Left lobe of liver (tissue), 2 donors: Measurements from ENCODE around the gene GAP43. TPM values are rescaled to one million over a fixed set of nuclear protein-coding genes. Genes with fewer than 3 reads are reported as not detected.

Source experiments
- ATAC-seq: fragments of 200-7000 bp; cut with Tn5 transposase; one replicate; pipeline ENCODE4 v1.9.1; 2020; ENCODE audit warnings: mild to moderate bottlenecking, moderate library complexity
- DNase-seq: peaks from one replicate; pipeline ENCODE4 v3.0.0-alpha.2; 2020; ENCODE audit warnings: low spot score
- total RNA-seq: library from RNA; stranded (reverse); gene quantifications from one replicate; pipeline ENCODE4 v1.2.1, GENCODE V29; 2021
- donor health status: DM: no; HTN: no; CAD: no; lungs with moderate emphysema.
- donor health status: DM: no; HTN: yes; CAD: no.

The GAP43 gene
- total RNA-seq, 1 donor from 2014 or later, result not detected

DNA sequence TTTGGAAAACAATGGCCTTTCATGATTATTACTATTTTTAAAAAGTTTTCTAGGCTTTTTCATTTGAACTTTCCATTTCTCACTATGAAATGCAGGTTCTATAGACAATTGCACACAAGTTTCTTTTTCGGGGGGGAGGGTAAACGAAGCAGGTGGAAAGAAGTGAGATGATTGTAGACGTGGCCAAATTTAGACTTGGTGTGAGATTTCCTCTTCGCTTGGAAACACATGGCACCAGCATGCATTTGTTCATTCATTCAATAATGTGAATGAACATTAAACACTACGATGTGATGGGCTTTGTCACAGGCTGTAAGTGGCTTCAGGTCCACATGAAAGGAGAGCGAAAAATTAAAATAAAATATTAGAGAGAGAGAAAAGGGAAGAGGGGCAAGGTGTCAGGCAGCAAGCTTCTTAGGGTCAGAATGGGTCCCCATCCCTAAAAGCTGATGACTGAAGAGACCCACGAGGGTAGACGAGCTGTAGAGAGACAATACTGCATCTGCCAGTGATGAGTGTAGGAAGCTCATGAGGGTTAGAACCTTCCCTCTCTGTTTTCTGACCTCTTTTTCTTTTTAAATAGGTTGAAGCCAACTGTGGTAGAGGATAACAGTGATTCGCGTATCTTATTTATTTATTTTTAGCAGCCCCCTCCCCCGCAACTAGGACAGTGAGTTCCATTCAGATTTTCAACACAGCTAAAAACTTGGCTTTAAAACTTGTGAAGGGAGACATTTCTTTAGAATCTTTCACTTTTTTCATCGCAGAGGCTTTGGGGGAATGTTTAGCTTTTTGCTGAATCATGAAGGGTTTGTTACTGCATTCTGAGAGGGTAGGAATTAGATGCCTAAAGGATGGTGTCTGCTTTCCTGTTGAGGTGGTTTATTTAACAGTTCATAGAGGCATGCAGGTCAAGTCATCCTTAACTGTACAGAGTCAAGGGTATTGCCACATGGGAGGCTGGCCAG is 36.2 kb downstream of the GAP43 start:
- DNase-seq, result no peak

DNA sequence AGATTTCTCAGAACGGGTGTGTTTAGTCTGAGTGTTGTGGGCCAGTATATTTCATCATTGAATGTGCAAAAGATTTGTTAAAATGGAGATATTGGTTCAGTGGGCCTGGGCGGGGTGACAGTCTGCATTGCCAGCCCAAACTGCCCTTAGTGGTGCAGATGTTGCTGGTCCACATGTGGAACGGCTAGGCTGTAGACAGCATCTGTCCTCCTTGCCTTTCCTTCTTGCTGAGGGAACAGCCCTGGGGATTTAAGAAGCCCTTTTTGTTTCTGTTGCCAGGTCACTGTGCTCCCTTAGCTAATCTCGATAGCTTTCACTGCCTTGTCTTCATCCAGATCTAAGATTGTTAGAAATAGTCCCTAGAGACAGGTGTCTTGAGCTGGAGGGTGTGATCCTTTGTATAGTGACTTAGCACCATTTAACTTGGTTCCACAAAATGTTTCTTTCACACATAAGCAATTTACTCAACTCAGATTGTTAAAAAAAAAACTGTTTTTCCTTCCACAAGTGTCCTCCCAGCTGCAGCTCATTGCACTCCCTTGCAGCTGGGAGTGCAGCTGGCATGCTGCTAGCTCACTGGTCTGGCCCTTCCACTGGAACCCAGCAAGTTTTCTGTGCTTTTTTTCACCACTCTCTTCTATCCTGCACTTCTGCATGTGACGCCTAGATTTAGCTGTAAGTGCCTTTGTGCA is 37.5 kb downstream of the GAP43 start:
- no peak for ATAC-seq
- no peak for DNase-seq

More for the DNA sequence above, 36.2 kb downstream of the GAP43 start:
- no peak for ATAC-seq

DNA sequence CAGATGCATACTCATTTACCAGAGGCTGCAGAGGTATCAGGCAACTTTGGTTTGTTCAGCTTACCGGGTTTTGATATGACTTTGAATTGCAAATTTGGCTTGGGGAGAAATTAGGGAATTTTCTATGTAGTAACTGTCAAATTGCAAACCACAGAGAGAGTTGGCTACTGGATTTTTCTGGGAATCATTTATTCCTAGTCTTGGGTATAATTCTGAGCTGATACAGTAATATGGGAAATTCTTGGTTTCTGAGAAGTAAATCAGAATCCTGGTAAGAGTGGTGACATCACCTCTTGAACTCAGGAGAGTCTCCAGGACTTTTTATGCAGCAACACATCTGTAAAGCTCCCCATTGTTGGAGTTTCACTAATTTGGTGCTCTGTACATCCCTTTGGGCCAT is 39.0 kb downstream of the GAP43 start:
- ATAC-seq (no peak), DNase-seq (no peak)

DNA sequence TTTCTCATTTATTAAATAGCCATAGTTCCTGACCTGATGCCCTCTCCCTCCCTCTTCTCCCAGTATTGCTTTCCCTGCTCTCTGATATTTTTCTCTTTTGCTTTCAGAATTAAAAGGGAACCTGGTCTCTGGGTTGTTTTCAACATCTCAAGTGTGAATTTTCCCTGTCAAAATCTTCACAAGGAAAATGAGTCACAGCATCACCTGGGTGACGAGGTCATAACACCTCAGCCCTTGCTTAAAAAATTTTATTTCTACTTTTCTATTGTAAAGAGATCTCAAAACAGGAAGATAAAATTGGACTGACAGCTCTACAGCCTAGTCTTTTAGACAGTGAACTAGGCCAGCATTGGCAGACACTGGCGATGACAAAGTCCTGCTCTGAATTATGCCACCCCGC is 40.1 kb downstream of the GAP43 start:
- DNase-seq (no peak), ATAC-seq (peak; percentile 59)

DNA sequence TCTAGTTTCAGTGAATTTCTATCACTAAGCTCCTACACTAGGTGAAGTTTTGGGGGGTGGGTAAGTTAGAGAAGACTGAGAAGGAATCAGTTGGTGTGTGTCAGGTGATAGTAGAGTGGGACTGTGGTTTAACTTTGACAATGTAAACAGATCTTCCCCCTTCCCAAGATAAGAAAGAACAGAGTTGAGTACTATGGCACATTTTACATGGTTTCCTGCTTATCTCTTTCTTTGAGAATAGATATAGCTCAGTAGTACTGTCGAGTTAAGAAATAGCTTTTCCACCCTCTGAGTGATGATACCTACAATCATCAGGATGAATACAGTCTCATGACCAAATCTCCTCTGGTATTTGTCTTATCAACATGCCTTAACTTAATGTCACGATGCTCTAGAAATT is 42.8 kb downstream of the GAP43 start:
- no peak for DNase-seq
- no peak for ATAC-seq

DNA sequence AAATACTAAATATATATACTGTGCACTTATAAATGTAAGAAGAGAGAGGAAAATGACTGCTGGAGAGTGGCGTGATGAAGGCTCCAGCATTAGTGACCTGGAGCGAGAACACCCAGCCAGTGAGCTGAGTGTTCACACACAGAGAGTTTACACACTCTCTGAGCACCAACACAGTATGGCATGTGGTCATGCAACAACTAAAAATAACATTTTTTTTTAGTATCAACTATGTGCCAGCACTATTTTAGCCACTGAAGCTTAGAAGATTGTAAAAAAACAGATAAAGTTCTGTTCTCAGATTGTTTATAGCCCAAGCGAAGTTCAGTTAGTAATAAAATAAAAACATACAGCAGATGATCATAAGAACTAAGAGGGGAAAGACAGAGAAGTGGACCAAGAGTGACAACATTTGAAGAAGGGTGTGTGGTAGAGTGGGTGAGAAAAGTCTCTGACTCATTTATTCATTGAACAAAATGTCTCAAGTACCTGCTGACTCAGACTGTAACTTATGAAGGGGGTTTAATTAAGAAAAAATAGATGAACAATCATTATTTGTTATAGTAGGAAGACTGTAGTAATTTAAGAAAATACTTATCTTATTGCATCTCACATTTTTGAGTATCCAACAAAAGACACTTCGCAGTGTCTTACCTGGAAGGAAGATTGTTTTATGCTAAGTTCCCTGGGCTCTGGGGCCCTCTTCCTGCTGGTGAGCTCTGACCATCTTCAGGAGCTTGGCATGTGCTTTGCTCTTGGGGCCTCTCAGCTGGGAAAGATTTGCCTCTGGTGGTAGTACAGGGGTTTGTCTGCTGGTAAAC is 43.8 kb downstream of the GAP43 start:
- ATAC-seq (no peak), DNase-seq (no peak)

DNA sequence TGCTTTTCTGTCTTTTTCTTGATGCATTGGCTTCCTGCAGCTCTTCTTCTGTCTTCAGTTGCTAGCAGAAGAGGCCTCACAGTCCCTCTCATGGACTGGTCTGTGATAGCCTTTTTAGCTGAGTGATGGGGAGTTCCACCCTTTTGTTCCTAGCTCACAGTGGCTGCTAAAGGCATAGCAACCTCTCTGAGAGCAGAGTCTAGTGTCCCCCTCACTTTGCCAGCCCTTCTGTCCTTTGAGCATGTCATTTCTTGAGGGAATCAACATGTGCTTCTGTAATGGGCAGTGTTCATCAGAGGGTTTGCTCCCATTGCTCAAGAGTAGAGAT is 44.4 kb downstream of the GAP43 start:
- no peak for ATAC-seq
- no peak for DNase-seq

DNA sequence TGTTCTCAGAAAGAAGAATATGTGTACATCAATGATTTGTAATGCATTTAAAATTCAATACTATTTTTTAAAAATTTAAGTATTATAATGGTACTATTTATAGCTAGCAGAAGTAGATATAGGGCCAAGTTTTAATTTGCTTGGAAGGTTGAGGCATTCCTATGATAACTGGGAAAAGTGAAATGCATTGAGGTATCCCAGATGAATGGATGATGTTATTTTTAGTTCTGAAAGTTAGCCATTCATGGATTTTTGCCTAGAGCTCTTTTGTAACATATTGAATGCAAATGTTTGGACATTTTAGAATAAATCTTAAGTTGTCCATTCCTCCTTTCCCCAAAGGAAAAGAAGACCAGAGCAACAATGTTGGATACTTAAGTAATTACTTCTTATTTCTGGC is 47.6 kb downstream of the GAP43 start:
- no peak for DNase-seq
- ATAC-seq, result no peak

DNA sequence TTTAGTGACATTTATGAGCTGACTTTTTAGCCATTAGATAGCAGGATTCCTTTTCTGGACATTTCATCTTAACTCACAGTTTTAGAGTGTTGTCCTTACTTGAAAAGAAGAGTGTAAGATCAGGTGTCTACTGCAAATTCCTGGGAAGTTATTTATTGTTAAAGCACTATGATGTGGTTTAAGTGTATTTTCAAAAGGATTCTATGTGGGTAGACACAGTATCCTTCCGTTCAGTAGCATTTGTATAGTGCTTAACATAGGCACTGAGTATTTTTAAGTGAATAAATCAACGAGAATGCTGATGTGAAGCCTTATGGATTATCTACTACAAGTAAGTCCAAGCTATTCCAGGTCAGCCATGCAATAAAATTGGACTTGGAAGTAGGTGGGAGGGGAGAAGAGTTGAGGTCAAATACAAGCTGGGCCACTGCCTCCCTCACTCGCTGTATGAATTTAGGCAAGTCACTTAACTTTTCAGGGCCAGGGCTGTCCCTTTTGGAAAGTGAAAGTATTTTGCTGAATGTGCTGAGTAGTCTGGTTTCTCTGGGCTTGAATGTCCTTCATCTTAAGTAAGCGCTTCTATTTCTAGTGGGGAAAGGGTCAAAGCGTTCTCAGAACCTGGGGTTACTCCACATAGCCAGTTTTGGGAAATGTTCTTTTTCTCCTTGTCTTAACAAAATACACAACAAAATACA is 48.6 kb downstream of the GAP43 start:
- ATAC-seq (peak; percentile 83), DNase-seq (no peak)

DNA sequence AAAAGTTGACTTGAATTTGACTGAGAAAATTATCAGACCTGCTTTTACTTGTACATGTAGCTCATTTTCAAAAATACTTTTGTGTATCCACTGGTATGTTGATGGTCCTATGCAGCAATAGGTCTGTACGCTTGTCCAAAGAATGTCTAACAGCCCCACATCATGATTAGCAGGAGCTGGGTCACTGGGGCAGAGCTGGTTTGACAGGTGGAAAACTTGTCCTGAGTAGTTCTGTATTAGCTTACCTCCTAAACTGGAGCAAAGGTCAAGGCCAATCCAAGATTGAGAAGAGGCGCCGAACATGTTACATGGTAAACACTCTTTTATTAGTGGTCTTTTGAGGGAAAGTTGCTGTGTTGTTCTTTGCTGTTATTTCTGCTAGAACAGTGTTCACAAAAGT is 50.6 kb downstream of the GAP43 start:
- DNase-seq, result no peak
- no peak for ATAC-seq

DNA sequence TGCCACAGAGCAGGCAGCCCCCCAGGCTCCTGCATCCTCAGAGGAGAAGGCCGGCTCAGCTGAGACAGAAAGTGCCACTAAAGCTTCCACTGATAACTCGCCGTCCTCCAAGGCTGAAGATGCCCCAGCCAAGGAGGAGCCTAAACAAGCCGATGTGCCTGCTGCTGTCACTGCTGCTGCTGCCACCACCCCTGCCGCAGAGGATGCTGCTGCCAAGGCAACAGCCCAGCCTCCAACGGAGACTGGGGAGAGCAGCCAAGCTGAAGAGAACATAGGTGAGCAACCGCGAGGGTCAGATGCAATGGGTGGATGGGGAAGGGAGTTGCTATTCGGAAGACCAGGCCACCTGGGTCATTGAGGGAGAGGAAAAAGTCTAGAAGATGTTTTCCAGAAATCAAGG is 53.0 kb downstream of the GAP43 start:
- ATAC-seq, result no peak
- no peak for DNase-seq

DNA sequence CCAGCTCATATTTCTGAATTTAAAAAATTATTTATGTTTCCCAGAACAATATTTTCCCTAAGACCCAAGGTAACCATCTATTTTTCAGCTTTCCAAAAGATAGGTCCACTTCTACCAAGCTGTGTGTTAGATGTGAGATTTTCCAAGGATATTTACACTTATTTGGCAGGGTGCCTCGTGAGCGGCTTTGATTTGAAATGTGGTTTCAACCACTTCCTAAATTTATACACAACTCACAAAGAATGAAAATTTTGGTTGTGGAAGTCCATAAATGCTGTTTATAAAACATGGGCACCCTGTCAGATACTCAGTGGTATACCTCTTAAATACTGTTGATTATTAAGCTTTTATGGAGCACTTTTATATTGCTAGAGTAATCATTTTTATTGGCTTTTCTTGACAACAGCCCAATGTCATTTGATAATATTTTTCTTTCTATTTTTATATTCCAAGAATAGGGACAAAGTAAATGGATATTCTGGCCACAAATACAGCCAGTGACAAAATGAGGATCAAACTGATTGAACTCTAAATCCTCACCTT is 57.6 kb downstream of the GAP43 start:
- ATAC-seq, result no peak
- DNase-seq, result no peak

DNA sequence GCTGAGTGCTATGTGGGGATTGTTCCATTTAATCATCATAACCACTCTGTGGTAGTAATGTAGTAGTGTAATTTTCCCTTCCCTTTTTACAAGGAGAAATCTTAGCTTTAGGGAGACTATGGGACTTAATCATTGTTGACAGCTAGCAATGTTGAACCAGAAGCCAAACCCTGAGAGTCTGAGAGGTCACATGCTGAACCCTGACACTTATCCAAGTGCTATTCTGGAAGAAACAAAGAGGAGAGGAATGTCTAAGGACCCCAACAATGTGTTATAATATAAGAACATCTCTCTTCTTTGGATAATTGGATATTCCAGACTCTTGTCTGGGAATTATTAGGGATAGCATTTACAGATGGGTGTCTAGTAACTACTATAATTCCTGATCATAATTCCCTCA is 58.4 kb downstream of the GAP43 start:
- DNase-seq (no peak), ATAC-seq (no peak)

DNA sequence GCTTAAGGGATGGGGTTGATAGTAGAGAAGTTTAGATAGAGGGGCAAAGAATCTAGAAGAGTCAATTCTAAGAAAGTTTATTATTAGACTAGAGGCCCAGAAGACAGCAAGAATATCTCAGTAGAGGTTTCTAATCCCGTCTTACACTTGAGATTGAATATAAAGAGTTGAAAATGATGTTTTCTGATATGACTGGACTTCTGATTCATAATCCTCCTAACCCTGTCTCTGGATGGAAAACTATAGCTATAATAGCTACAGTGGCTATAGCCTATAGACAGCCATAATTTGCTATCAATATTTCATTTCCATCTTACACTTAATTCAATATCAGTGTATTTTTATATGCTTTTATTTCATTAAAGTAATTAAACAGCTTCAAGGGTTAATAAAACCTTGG is 60.0 kb downstream of the GAP43 start:
- DNase-seq (no peak), ATAC-seq (no peak)

DNA sequence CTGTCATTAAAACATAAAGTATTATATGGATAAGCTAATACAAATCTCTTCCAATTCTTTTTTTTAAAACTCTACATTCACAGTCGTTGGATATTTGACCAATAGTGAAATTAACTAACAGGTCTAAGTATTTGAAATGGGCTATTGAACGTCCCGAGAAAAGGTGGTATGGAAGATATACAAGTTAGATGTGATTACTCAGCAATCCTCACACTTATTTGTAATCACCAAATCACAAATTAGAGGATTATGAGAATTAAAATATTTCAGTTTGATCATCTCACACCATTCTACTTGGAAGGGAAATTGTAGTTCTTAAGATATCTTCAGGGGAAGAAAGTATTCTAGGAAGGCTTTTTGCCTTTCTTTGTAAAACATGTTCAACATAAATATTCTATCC is 60.5 kb downstream of the GAP43 start:
- no peak for DNase-seq
- no peak for ATAC-seq

DNA sequence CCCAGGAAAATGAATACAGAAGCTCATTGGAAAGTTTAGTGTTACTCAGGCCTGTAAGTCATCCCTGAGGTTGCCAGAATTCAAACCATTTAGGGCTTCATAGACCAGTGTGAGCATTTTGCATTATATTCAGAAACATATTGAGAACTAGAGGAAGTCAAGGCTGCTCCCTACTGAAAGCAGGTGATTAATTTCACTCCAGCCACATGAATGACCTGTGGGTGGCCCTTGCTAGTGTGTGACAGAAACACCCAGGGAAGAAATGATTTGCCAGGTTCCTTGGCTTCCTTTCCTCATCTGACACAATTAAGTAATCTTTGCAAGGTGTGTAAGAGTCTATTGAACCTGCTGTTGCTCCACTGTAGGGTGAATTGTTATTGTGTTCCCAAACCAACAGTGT is 61.8 kb downstream of the GAP43 start:
- ATAC-seq (no peak), DNase-seq (no peak)

DNA sequence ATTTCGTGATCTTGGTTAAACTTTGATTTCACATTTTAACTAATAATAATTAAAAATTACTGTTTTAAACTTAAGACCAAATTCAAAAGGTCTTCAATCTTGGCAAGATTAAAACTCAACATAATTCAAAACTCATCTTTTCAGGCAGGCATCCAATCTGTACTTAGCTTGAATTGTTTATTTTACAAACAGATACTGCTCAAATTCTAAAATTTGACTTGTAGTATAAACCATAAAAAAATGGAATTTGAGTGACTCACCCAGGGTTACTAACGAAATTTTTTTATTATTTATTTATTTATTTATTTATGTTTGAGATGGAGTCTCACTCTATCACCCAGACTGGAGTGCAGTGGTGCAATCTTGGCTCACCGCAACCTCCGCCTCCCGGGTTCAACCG is 64.4 kb downstream of the GAP43 start:
- ATAC-seq, result no peak
- DNase-seq, result no peak

DNA sequence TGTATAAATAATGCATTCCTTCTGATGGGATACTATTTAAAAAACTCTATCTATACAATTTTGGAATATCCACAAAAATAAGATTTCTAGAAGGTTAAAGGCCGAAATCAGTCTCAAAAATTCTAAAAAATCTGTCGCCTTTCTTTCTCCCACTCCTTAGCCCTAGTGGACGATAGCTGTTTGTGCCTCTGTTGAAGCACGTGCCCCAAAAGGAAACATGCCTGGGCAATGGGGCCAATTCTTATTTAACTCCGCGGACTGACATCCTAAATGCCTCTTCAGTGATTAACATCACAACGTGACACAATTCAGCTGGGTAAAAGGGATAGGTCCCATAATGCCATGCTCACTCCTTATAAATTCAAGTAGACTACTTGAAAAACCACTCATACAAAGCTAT is 65.1 kb downstream of the GAP43 start:
- DNase-seq (no peak), ATAC-seq (no peak)

DNA sequence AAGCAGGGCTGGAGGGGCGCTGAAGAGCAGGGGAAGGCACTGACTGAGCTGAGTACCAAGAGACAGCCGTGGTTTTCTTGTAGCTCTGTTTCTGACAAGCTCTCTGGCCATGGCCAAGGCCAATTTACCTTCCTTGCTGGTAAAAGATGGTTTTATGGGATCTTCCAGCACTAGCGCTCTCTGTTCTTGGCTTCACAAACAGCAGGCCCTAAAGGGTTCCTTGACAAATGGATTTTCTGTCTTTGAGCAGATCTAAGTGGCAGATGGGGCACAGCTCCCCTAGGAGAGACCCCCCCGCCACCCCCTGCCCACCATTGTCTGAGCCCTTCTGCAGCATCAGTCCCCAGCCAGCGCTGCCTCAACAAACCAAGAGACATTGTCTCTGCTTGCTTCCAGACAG is 66.6 kb downstream of the GAP43 start:
- no peak for DNase-seq
- ATAC-seq, result no peak

DNA sequence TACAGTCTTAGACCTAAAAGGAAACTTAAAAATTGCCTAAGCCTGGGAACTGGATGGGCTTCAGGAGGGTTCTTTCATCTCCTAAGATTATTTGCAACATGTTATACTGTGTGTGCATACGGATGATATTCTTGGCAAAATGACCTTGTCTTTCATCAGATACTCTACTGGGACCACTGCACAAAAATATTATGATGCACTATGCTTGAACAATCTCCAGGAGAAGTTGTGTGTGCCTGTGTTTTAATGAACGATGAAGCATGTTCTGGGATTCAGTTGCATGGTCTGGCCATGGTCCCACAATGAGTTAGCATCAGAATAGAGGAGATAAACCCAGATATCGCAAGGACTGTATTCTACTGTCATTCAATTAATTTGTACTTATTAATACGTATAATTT is 68.7 kb downstream of the GAP43 start:
- DNase-seq (no peak), ATAC-seq (no peak)
